A673 (cell line): ENCODE measurements around the gene P2RY1. TPM values are rescaled to one million over a fixed set of nuclear protein-coding genes. Genes with fewer than 3 reads are reported as not detected.

Experiments used
- BruUV-seq: library from RNA; stranded (reverse); fragments of 400-500 nt; replicated peaks from 2 replicates; lab custom pipeline; 2021; lab: Mats Ljungman, UMichigan
- CTCF ChIA-PET: fragments of 300-600 bp; sonication (Branson Sonifier 250); formaldehyde crosslinking; loops from one replicate; lab custom pipeline; 2022; ENCODE audit warnings: antibody characterized with exemption; lab: Charles Lee
- POLR2A ChIA-PET: fragments of 300-600 bp; sonication (Branson Sonifier 250); formaldehyde crosslinking; loops from one replicate; lab custom pipeline; 2022; ENCODE audit warnings: antibody characterized with exemption; ENCODE audit not compliant: low non-redundant PET; lab: Charles Lee
- DNase-seq: peaks from one replicate; pipeline ENCODE4 v3.0.0-alpha.2; 2015; ENCODE audit warnings: low spot score
- H3K27ac ChIP-seq: fragments of 200-600 bp; sonication (generic); 2 replicates; pipeline ENCODE4 v1.5.1; 2016; ENCODE audit warnings: mixed run types, low read depth, mild to moderate bottlenecking, mixed read lengths, antibody characterized with exemption, low read length; ENCODE audit not compliant: poor library complexity, severe bottlenecking
- H3K27me3 ChIP-seq: fragments of 200-600 bp; sonication (generic); replicated peaks from 2 replicates; pipeline ENCODE4 v1.6.1; 2017; ENCODE audit warnings: mixed run types, low read depth, mild to moderate bottlenecking, mixed read lengths, antibody characterized with exemption, low read length; ENCODE audit not compliant: insufficient read depth, poor library complexity
- H3K36me3 ChIP-seq: fragments of 200-600 bp; sonication (generic); 2 replicates; pipeline ENCODE4 v1.6.1; 2016; ENCODE audit warnings: mixed run types, mild to moderate bottlenecking, mixed read lengths, antibody characterized with exemption, low read length; ENCODE audit not compliant: insufficient read depth, poor library complexity, severe bottlenecking
- H3K4me1 ChIP-seq: fragments of 200-600 bp; sonication (generic); 2 replicates; pipeline ENCODE4 v1.6.1; 2017; ENCODE audit warnings: mixed run types, mild to moderate bottlenecking, mixed read lengths, antibody characterized with exemption, low read length; ENCODE audit not compliant: insufficient read depth, poor library complexity, severe bottlenecking
- H3K4me3 ChIP-seq: fragments of 200-600 bp; sonication (generic); 2 replicates; pipeline ENCODE4 v1.5.1; 2016; ENCODE audit warnings: low read depth, mixed run types, mild to moderate bottlenecking, mixed read lengths, low read length; ENCODE audit not compliant: poor library complexity, severe bottlenecking
- H3K9me3 ChIP-seq: fragments of 200-600 bp; sonication (generic); 2 replicates; pipeline ENCODE4 v1.6.1; 2016; ENCODE audit warnings: mixed run types, low read depth, mild to moderate bottlenecking, mixed read lengths, antibody characterized with exemption, low read length; ENCODE audit not compliant: poor library complexity, severe bottlenecking
- EZH2 ChIP-seq: fragments of 200-600 bp; sonication (generic); IDR thresholded peaks from 2 replicates; pipeline ENCODE4 v1.6.1; 2017; ENCODE audit warnings: borderline replicate concordance, low read depth, mild to moderate bottlenecking, mixed read lengths, antibody characterized with exemption, low read length; ENCODE audit not compliant: poor library complexity, severe bottlenecking
- intact Hi-C: fragments of 100-400 bp; cut with micrococcal nuclease; formaldehyde crosslinking; loops from one replicate; pipeline ENCODE4 v1.10.0; 2022; ENCODE audit not compliant: unreplicated experiment
- total RNA-seq: library from RNA; stranded (reverse); gene quantifications from 2 replicates; pipeline ENCODE4 v1.2.3, GENCODE V29; 2021
- TF ChIP-seq, protein P1 (sequence below): fragments of 300-800, 200-600 bp; sonication (generic); conservative IDR thresholded peaks from 2 replicates; pipeline ENCODE4 v1.5.1; 2017; ENCODE audit warnings: low read depth, mild to moderate bottlenecking, antibody characterized with exemption, low read length, moderate library complexity, mixed read lengths

P2RY1 gene
- total RNA-seq, 1 experiment from 2014 or later: 14.0 TPM

DNA sequence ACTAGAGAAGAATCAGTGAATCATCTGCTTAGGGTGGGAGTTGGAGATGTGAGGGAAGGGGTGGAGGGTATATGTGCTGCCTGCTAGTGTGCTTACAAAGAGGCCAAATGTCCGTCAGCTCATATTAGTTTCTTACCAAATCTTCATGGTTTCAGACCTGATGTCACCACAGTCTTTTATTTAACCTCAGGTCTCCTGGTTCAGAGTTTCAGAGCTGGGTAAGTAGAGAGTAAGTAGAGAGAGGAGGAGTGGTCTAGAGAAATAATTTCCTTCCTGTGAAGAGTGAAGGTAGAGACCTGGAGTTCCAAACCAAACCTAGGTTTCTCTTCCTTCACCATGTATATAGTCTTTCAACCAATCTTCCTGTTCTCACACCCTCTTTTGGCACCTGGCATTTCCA is 17.5 kb upstream of the P2RY1 start:
- Histone ChIP-seq H3K9me3 (no peaks in the 10 kb centered on the region), H3K4me1 (no peaks in the 10 kb centered on the region), H3K36me3 (no peaks in the 10 kb centered on the region), H3K27me3 (no peaks in the 10 kb centered on the region), H3K4me3 (no peak overlapping the region), H3K27ac (no peak overlapping the region)
- ChIA-PET POLR2A (no interaction called here), CTCF (no interaction called here)
- intact Hi-C loops: no loop called here
- no TSS peak for BruUV-seq
- DNase-seq: no peak
- TF ChIP-seq, protein P1, sequence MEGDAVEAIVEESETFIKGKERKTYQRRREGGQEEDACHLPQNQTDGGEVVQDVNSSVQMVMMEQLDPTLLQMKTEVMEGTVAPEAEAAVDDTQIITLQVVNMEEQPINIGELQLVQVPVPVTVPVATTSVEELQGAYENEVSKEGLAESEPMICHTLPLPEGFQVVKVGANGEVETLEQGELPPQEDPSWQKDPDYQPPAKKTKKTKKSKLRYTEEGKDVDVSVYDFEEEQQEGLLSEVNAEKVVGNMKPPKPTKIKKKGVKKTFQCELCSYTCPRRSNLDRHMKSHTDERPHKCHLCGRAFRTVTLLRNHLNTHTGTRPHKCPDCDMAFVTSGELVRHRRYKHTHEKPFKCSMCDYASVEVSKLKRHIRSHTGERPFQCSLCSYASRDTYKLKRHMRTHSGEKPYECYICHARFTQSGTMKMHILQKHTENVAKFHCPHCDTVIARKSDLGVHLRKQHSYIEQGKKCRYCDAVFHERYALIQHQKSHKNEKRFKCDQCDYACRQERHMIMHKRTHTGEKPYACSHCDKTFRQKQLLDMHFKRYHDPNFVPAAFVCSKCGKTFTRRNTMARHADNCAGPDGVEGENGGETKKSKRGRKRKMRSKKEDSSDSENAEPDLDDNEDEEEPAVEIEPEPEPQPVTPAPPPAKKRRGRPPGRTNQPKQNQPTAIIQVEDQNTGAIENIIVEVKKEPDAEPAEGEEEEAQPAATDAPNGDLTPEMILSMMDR: no peak
- TF ChIP-seq EZH2: no peak

DNA sequence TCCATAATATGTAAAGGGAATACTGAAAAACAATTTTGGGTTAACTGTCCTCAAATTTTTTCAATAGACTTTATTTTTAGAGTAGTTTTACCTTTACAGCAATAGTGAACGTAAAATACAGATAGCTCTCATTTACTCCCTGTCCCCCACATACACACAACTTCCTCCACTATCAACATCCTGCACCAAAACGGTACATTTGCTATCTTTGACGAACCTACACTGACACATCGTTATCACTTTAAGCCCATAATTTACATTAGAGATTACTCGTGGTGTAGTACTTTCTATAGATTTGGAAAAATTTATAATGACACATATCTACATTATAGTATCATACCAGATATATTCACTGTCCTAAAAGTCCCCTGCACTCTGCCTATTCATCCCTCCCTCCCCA is 16.9 kb upstream of the P2RY1 start:
- Histone ChIP-seq H3K27ac (no peak overlapping the region), H3K27me3 (no peaks in the 10 kb centered on the region), H3K36me3 (no peaks in the 10 kb centered on the region), H3K4me3 (no peak overlapping the region), H3K9me3 (no peaks in the 10 kb centered on the region), H3K4me1 (peaks cover 1% of the 10 kb centered on the region)
- BruUV-seq: no TSS peak
- TF ChIP-seq, protein P1: no peak
- no peak for TF ChIP-seq EZH2
- no peak for DNase-seq
- POLR2A ChIA-PET: no interaction called here
- intact Hi-C loops: no loop called here
- CTCF ChIA-PET: no interaction called here

DNA sequence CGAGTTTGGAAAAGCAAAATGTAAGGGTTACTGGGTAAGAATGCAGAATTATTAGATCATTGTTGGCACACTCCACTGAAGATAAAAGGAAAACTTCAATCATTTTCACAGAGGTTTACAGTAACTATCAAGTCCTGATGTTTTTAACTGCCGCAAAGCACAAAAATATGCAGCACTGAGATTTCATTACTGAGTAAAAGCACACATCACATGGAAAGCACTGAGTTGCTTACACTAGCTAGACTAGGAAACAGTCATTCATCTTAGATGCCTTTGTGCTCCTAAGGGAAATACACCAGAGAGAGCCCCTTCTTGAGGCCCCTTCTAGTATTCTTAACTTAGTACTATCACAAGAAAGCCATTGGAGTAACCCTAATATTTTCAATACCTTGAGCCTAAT is 11.8 kb upstream of the P2RY1 start:
- no peaks in the 10 kb centered on the region for H3K9me3 ChIP-seq
- H3K27ac ChIP-seq: no peak overlapping the region
- ChIA-PET CTCF (no interaction called here), POLR2A (no interaction called here)
- H3K36me3 ChIP-seq: no peaks in the 10 kb centered on the region
- peaks cover 28% of the 10 kb centered on the region for H3K4me1 ChIP-seq
- intact Hi-C loops: no loop called here
- no peak for DNase-seq
- BruUV-seq: no TSS peak
- H3K4me3 ChIP-seq: no peak overlapping the region
- no peaks in the 10 kb centered on the region for H3K27me3 ChIP-seq
- TF ChIP-seq, protein P1: no peak
- TF ChIP-seq EZH2: no peak
